GM21447 (cell line): ENCODE data around the gene PIP4K2A.

Experiments used
- ATAC-seq: cut with Tn5 transposase; IDR thresholded peaks from one replicate; pipeline ENCODE4 v1.9.1; 2021; ENCODE audit not compliant: unreplicated experiment

Gene PIP4K2A

GRCh38 chr10:22622242-22622806 lies 92.1 kb downstream of the PIP4K2A start:
- ATAC-seq, result no peak

- no peak for ATAC-seq
Observed at GRCh38 chr10:22621726-22622125, 92.7 kb downstream of the PIP4K2A start.

- ATAC-seq, result no peak
Observed at GRCh38 chr10:22620929-22621328, 93.4 kb downstream of the PIP4K2A start.

- no peak for ATAC-seq
Observed at GRCh38 chr10:22620140-22620857, 94.1 kb downstream of the PIP4K2A start.

- ATAC-seq, result no peak
Observed at GRCh38 chr10:22619101-22619500, 95.3 kb downstream of the PIP4K2A start.

GRCh38 chr10:22618078-22618785 lies 96.1 kb downstream of the PIP4K2A start:
- ATAC-seq, result no peak

- no peak for ATAC-seq
Observed at GRCh38 chr10:22617516-22617915, 96.9 kb downstream of the PIP4K2A start.

GRCh38 chr10:22617051-22617450 lies 97.3 kb downstream of the PIP4K2A start:
- no peak for ATAC-seq

GRCh38 chr10:22615819-22616499 lies 98.4 kb downstream of the PIP4K2A start:
- peak; percentile 68 for ATAC-seq

- no peak for ATAC-seq
Observed at GRCh38 chr10:22615101-22615500, 99.3 kb downstream of the PIP4K2A start.

- no peak for ATAC-seq
Observed at GRCh38 chr10:22613011-22613410, 101.4 kb downstream of the PIP4K2A start.

- ATAC-seq, result no peak
Observed at GRCh38 chr10:22612318-22612717, 102.1 kb downstream of the PIP4K2A start.

GRCh38 chr10:22611425-22612115 lies 102.8 kb downstream of the PIP4K2A start:
- peak; percentile 49 for ATAC-seq

- ATAC-seq, result no peak
Observed at GRCh38 chr10:22610610-22611009, 103.8 kb downstream of the PIP4K2A start.

GRCh38 chr10:22609719-22610465 lies 104.5 kb downstream of the PIP4K2A start:
- ATAC-seq, result no peak

- no peak for ATAC-seq
Observed at GRCh38 chr10:22609251-22609650, 105.1 kb downstream of the PIP4K2A start.

GRCh38 chr10:22607261-22607660 lies 107.1 kb downstream of the PIP4K2A start:
- ATAC-seq, result no peak

GRCh38 chr10:22606164-22606614 lies 108.2 kb downstream of the PIP4K2A start:
- peak; percentile 93 for ATAC-seq

GRCh38 chr10:22605168-22605567 lies 109.2 kb downstream of the PIP4K2A start:
- ATAC-seq, result no peak
